HepG2 (cell line): ENCODE measurements around the gene TNFSF8.

Source experiments
- AHR ChIP-seq: IDR thresholded peaks from 2 replicates; pipeline ENCODE4 v1.6.1; 2018; ENCODE audit warnings: missing genetic modification reagents, missing compliant biosample characterization
- CTCF ChIP-seq: sonication (generic); formaldehyde crosslinking; IDR thresholded peaks from 2 replicates; pipeline ENCODE4 v1.5.0; 2020; ENCODE audit warnings: mild to moderate bottlenecking, missing genetic modification reagents, moderate library complexity
- FOXA1 ChIP-seq, 2 experiments: fragments of 450-650 bp in 1 of 2; sonication (generic) in 1 of 2; formaldehyde crosslinking in 1 of 2; IDR thresholded peaks; 2 replicates each; pipeline versions ENCODE4 v1.4.0 to v1.6.1; 2016 to 2020; ENCODE audit warnings: missing genetic modification reagents in 1 of 2
- FOXA3 ChIP-seq: IDR thresholded peaks from 2 replicates; pipeline ENCODE4 v1.6.1; 2016; ENCODE audit warnings: missing genetic modification reagents, missing compliant biosample characterization
- KIAA2018 ChIP-seq: sonication (generic); formaldehyde crosslinking; IDR thresholded peaks from 2 replicates; pipeline ENCODE4 v1.5.0; 2020; ENCODE audit warnings: mild to moderate bottlenecking, missing genetic modification reagents, borderline replicate concordance
- POLR2A ChIP-seq, 2 experiments: IDR thresholded peaks; 2 replicates each; pipeline ENCODE4 v1.6.1; 2011; ENCODE audit warnings: low read depth in 2 of 2, low read length in 2 of 2, mild to moderate bottlenecking in 1 of 2, moderate library complexity in 1 of 2; ENCODE audit not compliant: insufficient read depth in 1 of 2
- ZBTB7B ChIP-seq: sonication (generic); formaldehyde crosslinking; IDR thresholded peaks from 2 replicates; pipeline ENCODE4 v1.4.0; 2020; ENCODE audit warnings: missing genetic modification reagents
- ZNF276 ChIP-seq: sonication (generic); formaldehyde crosslinking; IDR thresholded peaks from 2 replicates; pipeline ENCODE4 v1.4.0; 2020; ENCODE audit warnings: mild to moderate bottlenecking, low read depth, missing genetic modification reagents
- ZNF773 ChIP-seq: sonication (generic); formaldehyde crosslinking; IDR thresholded peaks from 2 replicates; pipeline ENCODE4 v1.4.0; 2020; ENCODE audit warnings: missing genetic modification reagents, borderline replicate concordance

GRCh38 chr9:114923918-114924317 is 6.5 kb downstream of the TNFSF8 start:
- TF ChIP-seq AHR (CRISPR knock-in tag) (no peak), ZNF773 (no peak), ZNF276 (CRISPR knock-in tag) (no peak), ZBTB7B (no peak), POLR2A (IDR thresholded peaks at IDR 0.05; ENCODE audit: insufficient read depth in 1 of 2, low read depth in 2 of 2, low read length in 2 of 2) (no peak), FOXA1 (IDR thresholded peaks at IDR 0.05) (no peak), FOXA1 (CRISPR knock-in tag; IDR thresholded peaks at IDR 0.05) (no peak), KIAA2018 (CRISPR knock-in tag) (no peak), FOXA3 (CRISPR knock-in tag) (no peak), CTCF (CRISPR knock-in tag) (no peak)
